SK-N-SH treated with all-trans-retinoic acid at 6 μM for 48 hours (cell line): ENCODE data around the gene PTPRH.

Experiments used
- ARNTL ChIP-seq: fragments of 450-650 bp; formaldehyde crosslinking; IDR thresholded peaks from 2 replicates; pipeline ENCODE4 v1.5.0; 2020; ENCODE audit warnings: low read depth, mild to moderate bottlenecking, moderate library complexity, borderline replicate concordance
- RARB ChIP-seq: fragments of 250-450 bp; sonication (Bioruptor Pico); IDR thresholded peaks from 2 replicates; pipeline ENCODE4 v1.8.0; 2021; ENCODE audit warnings: mild to moderate bottlenecking, moderate library complexity
- ZFP30 ChIP-seq: fragments of 450-650 bp; formaldehyde crosslinking; IDR thresholded peaks from 2 replicates; pipeline ENCODE4 v1.5.0; 2022; ENCODE audit warnings: mild to moderate bottlenecking, moderate library complexity
- TF ChIP-seq, protein P1 (sequence below): fragments of 250-450 bp; sonication (Bioruptor Pico); IDR thresholded peaks from 2 replicates; pipeline ENCODE4 v1.5.1; 2021; ENCODE audit warnings: mild to moderate bottlenecking, moderate library complexity
- TF ChIP-seq, protein P2 (sequence below): fragments of 250-450 bp; sonication (Bioruptor Pico); IDR thresholded peaks from 2 replicates; pipeline ENCODE4 v1.8.0; 2021; ENCODE audit warnings: low read depth, mild to moderate bottlenecking, moderate library complexity, borderline replicate concordance

GRCh38 chr19:55254625-55254977, 45.3 kb upstream of the PTPRH start:
- TF ChIP-seq RARB (CRISPR knock-in tag) (no peak), ARNTL (CRISPR knock-in tag) (no peak), ZFP30 (CRISPR knock-in tag) (no peak)
- TF ChIP-seq, protein P1, sequence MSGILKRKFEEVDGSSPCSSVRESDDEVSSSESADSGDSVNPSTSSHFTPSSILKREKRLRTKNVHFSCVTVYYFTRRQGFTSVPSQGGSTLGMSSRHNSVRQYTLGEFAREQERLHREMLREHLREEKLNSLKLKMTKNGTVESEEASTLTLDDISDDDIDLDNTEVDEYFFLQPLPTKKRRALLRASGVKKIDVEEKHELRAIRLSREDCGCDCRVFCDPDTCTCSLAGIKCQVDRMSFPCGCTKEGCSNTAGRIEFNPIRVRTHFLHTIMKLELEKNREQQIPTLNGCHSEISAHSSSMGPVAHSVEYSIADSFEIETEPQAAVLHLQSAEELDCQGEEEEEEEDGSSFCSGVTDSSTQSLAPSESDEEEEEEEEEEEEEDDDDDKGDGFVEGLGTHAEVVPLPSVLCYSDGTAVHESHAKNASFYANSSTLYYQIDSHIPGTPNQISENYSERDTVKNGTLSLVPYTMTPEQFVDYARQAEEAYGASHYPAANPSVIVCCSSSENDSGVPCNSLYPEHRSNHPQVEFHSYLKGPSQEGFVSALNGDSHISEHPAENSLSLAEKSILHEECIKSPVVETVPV = no peak
- TF ChIP-seq, protein P2, sequence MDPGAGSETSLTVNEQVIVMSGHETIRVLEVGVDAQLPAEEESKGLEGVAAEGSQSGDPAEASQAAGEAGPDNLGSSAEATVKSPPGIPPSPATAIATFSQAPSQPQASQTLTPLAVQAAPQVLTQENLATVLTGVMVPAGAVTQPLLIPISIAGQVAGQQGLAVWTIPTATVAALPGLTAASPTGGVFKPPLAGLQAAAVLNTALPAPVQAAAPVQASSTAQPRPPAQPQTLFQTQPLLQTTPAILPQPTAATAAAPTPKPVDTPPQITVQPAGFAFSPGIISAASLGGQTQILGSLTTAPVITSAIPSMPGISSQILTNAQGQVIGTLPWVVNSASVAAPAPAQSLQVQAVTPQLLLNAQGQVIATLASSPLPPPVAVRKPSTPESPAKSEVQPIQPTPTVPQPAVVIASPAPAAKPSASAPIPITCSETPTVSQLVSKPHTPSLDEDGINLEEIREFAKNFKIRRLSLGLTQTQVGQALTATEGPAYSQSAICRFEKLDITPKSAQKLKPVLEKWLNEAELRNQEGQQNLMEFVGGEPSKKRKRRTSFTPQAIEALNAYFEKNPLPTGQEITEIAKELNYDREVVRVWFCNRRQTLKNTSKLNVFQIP (CRISPR knock-in tag) = no peak
